Measurements from ENCODE around the gene CSNK1G1. TPM values are rescaled to one million over a fixed set of nuclear protein-coding genes. Genes with fewer than 3 reads are reported as not detected.

Gene CSNK1G1
- total and polyA plus RNA-seq, 2 of the 8 experiments (the other 6 are each of a cell fraction or from before 2014, with no cell fraction given), result 6.0 to 12.9 TPM

DNA sequence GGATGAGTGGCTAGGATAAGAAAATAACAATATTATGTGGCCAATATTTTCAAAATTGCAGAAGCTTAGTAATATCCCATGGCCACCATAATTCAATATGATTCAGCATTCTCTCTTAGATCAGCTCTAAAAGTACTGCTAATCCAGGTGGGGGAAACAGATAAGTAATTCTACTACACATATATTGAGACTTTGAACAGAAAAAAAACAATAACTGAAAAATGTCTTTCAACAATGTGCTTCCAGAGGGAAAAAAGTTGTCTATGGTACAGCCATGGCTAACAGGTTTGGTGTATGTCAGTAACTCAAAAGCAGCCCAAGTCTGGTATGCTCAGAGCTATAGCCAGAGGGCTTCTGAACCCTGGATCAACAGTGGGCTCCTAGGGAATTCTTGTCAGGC is 150.8 kb downstream of the CSNK1G1 start:
- no peak for TF ChIP-seq GABPA (IDR thresholded peaks at IDR 0.05; ENCODE audit: borderline replicate concordance, insufficient read depth, low read length)
- TF ChIP-seq CTBP2 (IDR thresholded peaks at IDR 0.05; ENCODE audit: borderline replicate concordance, insufficient read depth, insufficient read length, low read length), result no peak
- no peak for TF ChIP-seq SIN3A (conservative IDR thresholded peaks at IDR 0.05 in 1 of 2, IDR thresholded peaks at IDR 0.05 in 1 of 2; ENCODE audit: low read depth in 1 of 2, low read length in 2 of 2)
- no peak for TF ChIP-seq KDM5A (IDR thresholded peaks at IDR 0.05; ENCODE audit: low read length)
- no peak for TF ChIP-seq CHD1 (IDR thresholded peaks at IDR 0.05; ENCODE audit: low read depth, low read length)
- TF ChIP-seq BACH1 (IDR thresholded peaks at IDR 0.05; ENCODE audit: low read length), result no peak
- TF ChIP-seq POLR2AphosphoS5 (IDR thresholded peaks at IDR 0.05; ENCODE audit: low read depth, low read length), result no peak
- TF ChIP-seq KDM1A (IDR thresholded peaks at IDR 0.05; ENCODE audit: borderline replicate concordance, low read length), result no peak
- no peak for TF ChIP-seq TEAD4 (IDR thresholded peaks at IDR 0.05; ENCODE audit: low read depth, low read length)
- TF ChIP-seq SP2 (IDR thresholded peaks at IDR 0.05; ENCODE audit: low read length), result no peak
- TF ChIP-seq ZNF274 (IDR thresholded peaks at IDR 0.05; ENCODE audit: borderline replicate concordance, extremely low read depth, low read length), result no peak
- Histone ChIP-seq H3K4me3 (ENCODE audit: extremely low read depth in 1 of 4, insufficient read depth in 2 of 4, low read depth in 3 of 4, low read length in 4 of 4) (no peak overlapping the region), H3K27me3 (replicated peaks in 1 of 4; ENCODE audit: control insufficient read depth in 3 of 4, extremely low read depth in 1 of 4, insufficient read depth in 3 of 4, low read length in 3 of 4) (no peaks in the 10 kb centered on the region), H2BK120ac (replicated peaks; ENCODE audit: low read depth, low read length) (no peak overlapping the region), H4K8ac (ENCODE audit: extremely low read depth, insufficient read depth, low read length) (no peak overlapping the region), H4K20me1 (replicated peaks in 1 of 2; ENCODE audit: control insufficient read depth in 1 of 2, insufficient read depth in 2 of 2, low read length in 2 of 2) (no peaks in the 10 kb centered on the region), H3K4me2 (ENCODE audit: insufficient read depth in 1 of 2, low read depth in 2 of 2, low read length in 2 of 2) (no peak overlapping the region), H3K36me3 (ENCODE audit: control insufficient read depth in 2 of 4, insufficient read depth in 4 of 4, low read length in 3 of 4) (peaks cover 0 to 11% (median 2%) of the 10 kb centered on the region in 4 experiments; a peak in 5 of 8 replicates), H2BK15ac (ENCODE audit: low read length) (no peak overlapping the region), H3K23me2 (ENCODE audit: low read depth, low read length) (no peaks in the 10 kb centered on the region), H2AK5ac (ENCODE audit: low read depth, low read length) (no peak overlapping the region), H2BK5ac (ENCODE audit: low read depth, low read length) (no peak overlapping the region), H2BK12ac (ENCODE audit: low read depth, low read length) (no peak overlapping the region), H3K9me3 (ENCODE audit: insufficient read depth in 2 of 2, low read depth in 1 of 2, low read length in 1 of 2) (no peaks in the 10 kb centered on the region), H3K4ac (replicated peaks; ENCODE audit: insufficient read length, low read depth, low read length) (no peak overlapping the region), H3K56ac (replicated peaks; ENCODE audit: insufficient read length, low read depth, low read length) (no peak overlapping the region), H3K14ac (ENCODE audit: insufficient read length) (no peak overlapping the region), H3K18ac (ENCODE audit: extremely low read depth, low read length) (no peak overlapping the region), H2BK20ac (ENCODE audit: low read length) (no peak overlapping the region), H3K79me1 (ENCODE audit: low read depth, low read length) (no peaks in the 10 kb centered on the region), H2AFZ (ENCODE audit: low read length) (no peak overlapping the region), H3K9ac (replicated peaks in 1 of 4; ENCODE audit: extremely low read depth in 1 of 4, low read depth in 3 of 4, low read length in 3 of 4) (no peak overlapping the region), H3K4me1 (replicated peaks in 1 of 4; ENCODE audit: control insufficient read depth in 3 of 4, insufficient read depth in 4 of 4, low read length in 3 of 4) (no peaks in the 10 kb centered on the region), H3K79me2 (ENCODE audit: control insufficient read depth in 1 of 2, insufficient read depth in 2 of 2, low read length in 2 of 2) (no peaks in the 10 kb centered on the region), H3K27ac (ENCODE audit: low read depth, low read length) (no peak overlapping the region), H4K5ac (ENCODE audit: insufficient read length, low read depth, low read length) (no peak overlapping the region), H3K23ac (ENCODE audit: insufficient read length) (no peak overlapping the region), H4K91ac (replicated peaks; ENCODE audit: insufficient read length, low read length) (no peak overlapping the region)
- DNase-seq (ENCODE audit: low read depth in 1 of 2, low spot score in 2 of 2) (no peak), FAIRE-seq (no peak)
- CTCF ChIA-PET (ENCODE audit: partially characterized antibody), result interaction anchor here (0.8 to 2.3 kb wide), 2 partner anchors 13 to 52 kb away, joined by 3 to 6 read pairs; no protein-coding TSS in a partner anchor
- POLR2A ChIA-PET (ENCODE audit: partially characterized antibody), result interaction anchor here (0.6 kb wide), 1 partner anchor 12 kb away, joined by 3 read pairs; no protein-coding TSS in a partner anchor
